WI38 (cell line): ENCODE data around the gene PCBP3.

Source experiments
- H3K4me3 ChIP-seq: 2 replicates; pipeline ENCODE4 v1.5.1; 2011; ENCODE audit warnings: low read depth, mild to moderate bottlenecking, control low read depth, low read length
- CTCF ChIP-seq: IDR thresholded peaks from 2 replicates; pipeline ENCODE4 v1.5.1; 2012; ENCODE audit warnings: low read depth, mild to moderate bottlenecking, control low read depth, low read length

Gene PCBP3

GRCh38 chr21:45825219-45825618, 181.7 kb downstream of the PCBP3 start:
- no peak overlapping the region for H3K4me3 ChIP-seq
- TF ChIP-seq CTCF, result no peak

GRCh38 chr21:45826676-45827301, 183.3 kb downstream of the PCBP3 start:
- TF ChIP-seq CTCF, result no peak
- H3K4me3 ChIP-seq, result no peak overlapping the region

GRCh38 chr21:45827302-45827692, 183.8 kb downstream of the PCBP3 start:
- no peak for TF ChIP-seq CTCF
- no peak overlapping the region for H3K4me3 ChIP-seq

- no peak overlapping the region for H3K4me3 ChIP-seq
- no peak for TF ChIP-seq CTCF
Observed at GRCh38 chr21:45827881-45828579, 184.5 kb downstream of the PCBP3 start.

- no peak for TF ChIP-seq CTCF
- H3K4me3 ChIP-seq, result no peak overlapping the region
Observed at GRCh38 chr21:45828580-45829570, 185.3 kb downstream of the PCBP3 start.

GRCh38 chr21:45829668-45830067, 186.1 kb downstream of the PCBP3 start:
- no peak overlapping the region for H3K4me3 ChIP-seq
- TF ChIP-seq CTCF, result no peak

- TF ChIP-seq CTCF, result no peak
- H3K4me3 ChIP-seq, result no peak overlapping the region
Observed at GRCh38 chr21:45830221-45830640, 186.7 kb downstream of the PCBP3 start.
